ENCODE results near the gene GMPPB.
"Not testable (repeated sequence)": the region's sequence is repeated elsewhere in the genome, so short reads cannot be mapped to it uniquely, and the experiment has no call there.

The GMPPB gene

DNA sequence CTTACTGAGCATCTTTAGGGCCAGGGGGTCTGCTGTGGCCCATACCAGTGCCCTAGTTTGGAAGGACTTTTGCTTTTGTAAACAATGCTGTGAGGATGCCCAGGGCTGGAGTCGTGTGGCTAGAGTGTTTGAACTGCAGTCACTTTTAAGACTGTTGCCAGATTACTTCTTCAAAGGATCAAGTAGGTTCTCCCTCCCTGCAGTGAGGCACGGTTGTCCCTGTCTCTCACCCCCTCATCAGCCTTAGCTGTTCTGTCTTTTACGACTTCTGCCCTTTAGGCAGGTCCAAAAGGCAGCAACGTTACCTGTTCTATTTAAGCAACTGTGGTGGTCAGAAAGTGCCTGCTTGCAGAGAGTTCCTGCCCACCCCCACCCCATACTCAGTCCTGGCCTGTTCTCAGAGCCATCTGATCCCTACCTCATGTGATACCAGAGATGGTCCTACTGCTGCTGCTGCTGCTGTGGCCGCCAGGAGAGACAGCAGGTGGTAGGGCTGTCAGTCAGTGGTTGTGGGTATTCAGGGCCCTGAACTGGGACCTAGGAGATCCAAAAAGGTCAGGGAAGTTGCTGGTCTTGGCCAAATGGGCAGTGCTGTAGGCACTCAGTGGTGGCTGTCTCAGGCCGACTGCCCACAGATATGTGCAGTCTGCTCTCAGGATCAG lies 29.2 kb downstream of the GMPPB start:
- DNase-seq (ENCODE audit: extremely low read depth in 1 of 2, low read depth in 1 of 2), result not testable (repeated sequence)

DNA sequence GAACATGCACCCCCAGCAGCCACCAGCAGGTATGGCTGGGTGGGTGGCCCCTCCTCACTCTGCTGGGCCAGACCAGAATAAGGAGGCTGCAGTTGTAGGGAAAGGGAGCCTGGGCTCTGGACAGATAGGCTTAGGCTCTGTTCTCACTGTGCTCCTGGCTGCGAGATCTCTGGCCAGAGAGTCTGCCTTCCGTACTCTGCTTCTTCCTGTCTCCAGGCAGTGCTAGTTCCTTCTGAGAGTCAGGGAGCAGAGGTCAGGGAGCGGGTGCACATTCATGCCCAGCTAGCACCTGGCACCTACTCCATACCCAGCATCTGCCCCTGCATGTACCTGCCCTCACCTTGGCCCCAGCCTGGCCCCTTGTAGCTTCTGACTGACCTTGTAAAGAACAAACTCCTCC lies 32.3 kb downstream of the GMPPB start:
- not testable (repeated sequence) for DNase-seq (ENCODE audit: extremely low read depth in 1 of 2, low read depth in 1 of 2)

DNA sequence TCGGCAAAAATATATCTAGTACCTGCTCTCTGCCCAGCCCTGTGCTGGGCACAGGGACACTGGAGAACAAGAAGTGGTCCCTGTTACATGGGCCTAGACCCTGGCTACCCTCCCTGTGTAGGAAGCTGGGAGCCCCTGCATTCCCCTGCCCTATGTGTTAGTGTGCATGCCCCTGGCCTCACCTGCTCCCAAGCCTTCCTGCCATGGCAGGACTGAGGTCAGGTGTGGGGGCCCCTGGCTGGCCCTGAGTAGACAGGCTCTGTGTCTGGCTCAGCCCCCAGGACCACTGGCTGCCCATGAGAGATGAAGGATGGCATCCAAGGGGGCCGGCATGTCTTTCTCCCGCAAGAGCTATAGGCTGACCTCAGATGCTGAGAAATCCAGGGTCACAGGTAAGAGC lies 32.9 kb downstream of the GMPPB start:
- DNase-seq (ENCODE audit: extremely low read depth in 1 of 2, low read depth in 1 of 2), result not testable (repeated sequence)

DNA sequence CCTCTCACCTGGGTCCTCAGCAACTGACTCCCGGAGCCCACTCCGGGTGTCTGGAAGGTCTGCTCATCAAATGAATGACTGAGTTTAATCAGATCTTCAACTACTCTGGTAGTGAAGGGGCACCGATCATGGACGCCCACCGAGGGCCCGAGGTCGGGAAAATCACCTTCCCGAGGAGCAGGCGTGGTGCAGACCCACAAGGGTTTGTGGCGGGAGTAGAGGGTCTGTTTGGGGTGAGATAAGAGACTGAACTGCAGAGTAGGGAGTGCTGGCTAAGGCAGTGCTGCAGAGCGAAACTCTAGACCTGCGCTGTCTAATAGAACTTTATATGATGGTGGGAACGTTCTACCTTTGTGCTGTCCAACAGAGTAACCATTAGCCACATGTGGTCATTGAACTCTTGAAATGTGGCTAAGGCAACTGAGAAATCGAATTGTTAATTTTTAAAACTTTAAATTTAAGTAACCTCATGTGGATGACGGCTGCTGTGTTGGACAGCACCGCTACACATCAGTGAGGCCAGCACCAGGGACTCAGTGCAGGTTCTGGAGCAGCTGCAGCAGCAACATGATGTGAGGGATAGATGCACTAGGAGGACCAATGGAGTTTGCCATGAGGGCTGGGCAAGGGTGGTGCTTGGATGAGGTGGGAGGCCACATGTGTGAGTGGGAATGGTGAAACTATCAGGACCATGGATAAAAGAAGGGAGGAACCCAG lies 33.7 kb downstream of the GMPPB start:
- not testable (repeated sequence) for DNase-seq (ENCODE audit: extremely low read depth in 1 of 2, low read depth in 1 of 2)

DNA sequence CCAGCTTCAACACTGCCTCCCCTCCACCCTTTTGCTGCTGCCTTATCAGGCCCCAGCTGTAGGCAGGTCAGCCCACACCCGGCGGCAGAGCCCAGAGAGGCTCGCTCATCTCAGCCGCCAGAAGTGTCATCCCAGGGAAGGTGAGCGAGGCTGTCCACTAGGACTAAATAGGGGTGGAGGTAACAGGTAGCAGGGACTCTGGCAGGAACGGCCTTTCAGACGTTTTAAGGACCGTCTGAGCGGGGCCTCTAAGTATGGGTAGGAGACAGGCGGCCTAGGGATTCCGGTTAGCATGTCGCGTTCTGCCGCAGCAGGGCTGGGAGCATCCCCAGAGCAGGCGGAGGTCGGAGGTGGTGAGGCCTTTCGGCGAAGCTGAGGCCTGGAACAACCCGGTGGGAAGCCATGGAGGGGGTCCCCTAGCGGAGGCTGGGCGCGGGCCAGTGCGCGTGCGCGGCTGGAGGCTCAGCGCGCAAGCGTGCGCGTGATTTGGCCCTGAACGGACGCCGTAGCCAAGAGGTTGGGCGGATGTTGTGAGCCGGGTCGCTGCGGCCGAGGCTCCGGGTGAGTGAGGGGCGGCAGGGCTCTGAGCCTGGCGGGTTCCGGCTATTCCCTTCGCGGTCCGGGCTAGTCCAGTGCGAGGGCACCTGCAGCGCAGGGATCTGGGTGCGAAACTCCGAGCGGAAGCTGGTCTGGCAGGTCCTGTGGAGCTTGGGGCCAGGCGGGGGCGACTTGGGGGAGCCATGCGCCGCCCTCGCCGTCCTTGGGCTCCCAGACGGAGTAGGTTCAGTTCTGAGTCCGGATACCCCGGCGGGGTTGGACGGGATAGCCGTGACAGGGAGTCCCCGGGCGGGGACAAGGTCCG lies 34.5 kb downstream of the GMPPB start, which contains the start of the genes MST1 and RNF123:
MST1 (minus strand) TSS at position 429 of the 862 bp plus-strand sequence. CDS start 783 bp downstream, outside the sequence.
RNF123 (plus strand) TSS at position 512 of the 862 bp plus-strand sequence. CDS start 1,609 bp downstream, outside the sequence.
- DNase-seq (ENCODE audit: extremely low read depth in 1 of 2, low read depth in 1 of 2), result peak; percentile 81 to 91

DNA sequence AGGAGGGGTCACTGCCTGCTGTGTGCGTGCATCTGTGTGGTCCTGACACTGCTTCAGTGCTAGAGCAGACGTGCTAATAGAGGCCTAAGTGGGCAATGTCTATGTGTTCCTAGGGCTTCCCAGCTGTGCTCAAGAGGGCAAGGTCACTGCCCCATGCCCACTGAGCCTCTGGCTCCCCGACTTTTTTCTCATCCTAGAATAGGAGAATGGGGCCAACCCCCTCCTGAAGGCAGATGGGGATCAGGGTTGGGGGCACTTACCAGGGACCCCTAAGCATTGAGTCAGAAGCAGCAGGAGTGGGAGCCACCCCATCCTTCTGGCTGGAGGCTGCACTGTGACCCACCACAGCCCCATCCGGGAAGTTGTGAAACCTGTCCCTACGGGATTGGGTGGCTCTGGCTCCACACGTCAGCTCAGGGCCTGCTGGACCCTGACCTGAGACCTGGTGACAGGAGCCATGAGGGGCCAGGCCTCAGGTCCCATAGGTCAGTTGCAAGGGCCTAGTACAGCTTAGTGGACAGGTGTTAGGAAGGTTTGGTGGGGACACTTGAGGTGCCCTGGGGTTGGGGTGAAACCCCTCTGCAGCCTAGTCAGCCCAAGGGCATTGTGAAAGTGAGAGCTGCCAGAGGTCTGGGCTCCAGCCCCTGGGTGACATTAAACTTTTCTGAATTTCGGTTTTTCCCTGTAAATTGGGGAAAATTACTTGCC lies 35.3 kb downstream of the GMPPB start:
- DNase-seq (ENCODE audit: extremely low read depth in 1 of 2, low read depth in 1 of 2), result not testable (repeated sequence)

DNA sequence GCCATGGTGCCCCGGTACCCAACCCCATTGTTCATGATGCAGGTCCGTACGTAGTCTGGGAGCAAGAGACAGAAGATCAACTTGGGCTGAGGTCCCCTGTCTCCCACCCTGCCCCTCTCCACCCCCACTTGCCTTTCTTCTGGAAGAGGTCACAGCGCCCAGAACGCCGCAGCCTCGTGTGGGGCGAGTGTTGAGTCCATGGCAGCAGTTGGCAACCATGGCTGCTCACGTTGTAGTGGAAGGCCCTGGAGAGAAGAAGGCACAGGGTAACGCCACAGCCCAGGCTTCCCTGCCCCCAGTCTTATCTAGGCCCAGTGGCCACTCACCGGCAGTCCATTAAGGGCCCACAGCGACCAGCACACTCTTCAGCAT lies 36.3 kb downstream of the GMPPB start:
- DNase-seq (ENCODE audit: extremely low read depth in 1 of 2, low read depth in 1 of 2), result not testable (repeated sequence)

DNA sequence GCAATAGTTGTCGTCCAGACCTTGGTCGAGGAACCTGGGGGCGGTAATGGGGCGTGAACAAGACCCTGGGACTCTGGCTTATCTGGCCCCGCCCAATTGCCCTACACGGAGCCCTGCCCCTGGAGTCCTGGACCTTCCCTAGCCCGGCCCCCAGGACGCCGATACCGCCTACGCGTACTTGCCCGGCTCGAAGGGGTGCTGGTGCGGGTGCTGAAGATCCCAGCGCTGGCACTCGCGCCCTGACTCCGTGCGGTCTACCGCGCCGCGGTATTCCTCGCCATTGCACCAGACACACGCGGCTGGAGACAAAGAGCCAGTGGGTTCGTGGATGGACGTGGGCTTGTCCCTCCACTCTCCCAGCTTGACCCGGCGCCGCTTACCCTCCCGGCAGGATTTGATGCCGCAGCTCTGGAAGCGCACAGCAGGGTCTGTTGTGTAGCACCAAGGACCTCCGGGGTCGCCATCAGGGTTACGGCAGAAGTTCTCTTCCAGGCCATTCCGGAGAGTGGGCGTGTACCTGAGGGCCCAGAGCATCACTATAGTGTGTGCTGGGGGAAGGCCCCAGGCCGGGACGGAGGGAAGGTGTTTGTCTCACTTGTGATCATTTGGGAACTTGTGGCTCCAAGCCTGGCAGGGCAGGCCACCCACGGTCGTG lies 36.9 kb downstream of the GMPPB start:
- DNase-seq (ENCODE audit: extremely low read depth in 1 of 2, low read depth in 1 of 2), result not testable (repeated sequence)

DNA sequence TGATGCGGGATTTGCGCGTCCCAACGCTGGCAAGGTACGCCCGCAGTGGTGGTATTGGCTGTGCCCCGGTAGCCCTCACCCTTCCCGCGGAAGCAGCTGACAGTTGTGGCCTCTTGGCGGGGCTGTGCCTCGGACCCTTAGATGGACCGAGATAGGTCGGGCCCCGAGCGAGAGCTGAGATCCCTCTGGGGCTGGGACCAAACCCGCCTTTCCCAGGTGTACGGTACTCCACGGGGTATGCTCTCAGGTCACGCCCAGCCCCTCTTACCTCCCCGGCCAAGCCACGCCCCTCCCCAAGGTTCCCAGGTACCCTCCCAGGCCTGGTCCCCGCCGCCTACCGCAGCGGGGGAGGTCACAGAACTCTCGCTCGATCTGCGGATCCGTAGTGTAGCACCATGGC lies 37.4 kb downstream of the GMPPB start:
- DNase-seq (ENCODE audit: extremely low read depth in 1 of 2, low read depth in 1 of 2), result not testable (repeated sequence)

DNA sequence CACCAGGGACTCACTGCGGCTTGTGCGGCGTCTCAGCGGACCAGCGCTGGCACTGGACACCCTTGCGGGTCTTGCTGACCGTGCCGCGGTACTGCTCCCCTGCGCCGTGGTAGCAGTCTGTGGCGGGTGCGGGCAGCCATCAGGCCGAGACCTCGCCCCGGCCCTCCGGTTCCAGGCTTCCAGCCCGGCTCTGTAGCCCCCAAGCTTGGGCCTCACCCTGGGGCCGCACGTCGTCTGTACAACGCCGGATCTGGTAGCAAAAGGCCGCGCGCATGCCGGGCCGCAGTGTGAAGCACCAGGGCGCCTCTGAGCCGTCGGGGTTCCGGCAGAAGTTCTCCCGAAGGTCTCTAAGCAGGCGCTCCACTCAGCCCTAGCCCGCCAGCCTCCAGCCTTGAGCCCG lies 37.9 kb downstream of the GMPPB start:
- DNase-seq (ENCODE audit: extremely low read depth in 1 of 2, low read depth in 1 of 2), result not testable (repeated sequence)

DNA sequence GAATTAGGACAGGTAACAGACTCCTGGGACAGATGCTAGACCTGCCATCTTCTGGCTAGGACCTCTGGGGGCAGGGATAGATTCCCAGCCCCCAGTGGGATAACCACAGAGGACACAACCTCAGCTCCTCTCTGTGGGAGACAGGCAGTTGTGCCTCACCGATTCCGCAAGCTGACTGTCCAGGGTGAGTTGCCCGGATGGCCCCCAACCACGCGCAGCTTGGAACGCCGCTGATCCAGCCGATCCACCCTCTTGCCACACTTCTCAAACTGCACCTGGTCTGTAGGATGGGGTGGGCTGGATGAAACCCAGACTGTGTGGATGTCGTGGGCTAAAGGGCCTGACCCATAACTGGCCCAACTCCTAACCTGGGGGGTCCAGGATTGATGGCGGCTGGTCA lies 38.6 kb downstream of the GMPPB start:
- DNase-seq (ENCODE audit: extremely low read depth in 1 of 2, low read depth in 1 of 2), result not testable (repeated sequence)

DNA sequence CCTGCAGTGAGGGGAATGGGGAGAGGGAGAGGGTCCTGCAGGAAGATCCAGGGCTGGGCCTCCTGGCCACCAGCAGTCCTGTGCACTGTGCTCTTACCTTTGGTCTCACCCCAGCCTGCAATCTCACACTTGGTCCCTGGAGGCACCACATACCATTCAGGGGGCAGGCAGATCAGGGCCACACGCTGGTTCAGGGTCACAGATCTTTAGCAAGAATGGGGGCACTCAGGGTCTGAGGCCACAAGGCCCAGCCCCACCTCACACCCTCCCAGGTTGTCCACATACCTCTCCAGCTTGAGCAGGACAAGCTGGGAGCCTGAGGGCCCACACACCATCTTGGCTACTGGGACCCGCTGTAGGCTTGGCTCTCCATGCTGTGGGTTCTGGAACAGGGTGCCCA lies 39.3 kb downstream of the GMPPB start:
- not testable (repeated sequence) for DNase-seq (ENCODE audit: extremely low read depth in 1 of 2, low read depth in 1 of 2)

DNA sequence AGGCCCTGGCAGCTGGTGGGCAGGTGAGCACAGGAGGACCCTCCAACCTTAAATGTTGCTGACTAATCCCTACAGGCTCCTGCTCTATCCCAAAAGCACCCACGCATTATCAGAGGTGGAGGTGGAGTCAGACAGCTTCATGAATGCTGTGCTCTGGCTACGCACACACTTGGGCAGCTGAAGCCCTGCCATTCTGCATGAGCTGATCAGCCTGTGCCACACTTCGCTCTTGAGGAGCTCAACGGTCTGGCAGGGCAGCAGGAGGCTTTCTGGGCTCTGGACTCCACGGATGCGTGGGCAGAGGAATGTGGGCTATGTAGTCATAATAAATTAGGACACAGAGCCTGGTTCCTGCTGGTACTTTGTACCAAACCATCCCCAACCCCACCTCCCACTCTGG lies 40.6 kb downstream of the GMPPB start:
- no peak for DNase-seq (ENCODE audit: extremely low read depth in 1 of 2, low read depth in 1 of 2)

DNA sequence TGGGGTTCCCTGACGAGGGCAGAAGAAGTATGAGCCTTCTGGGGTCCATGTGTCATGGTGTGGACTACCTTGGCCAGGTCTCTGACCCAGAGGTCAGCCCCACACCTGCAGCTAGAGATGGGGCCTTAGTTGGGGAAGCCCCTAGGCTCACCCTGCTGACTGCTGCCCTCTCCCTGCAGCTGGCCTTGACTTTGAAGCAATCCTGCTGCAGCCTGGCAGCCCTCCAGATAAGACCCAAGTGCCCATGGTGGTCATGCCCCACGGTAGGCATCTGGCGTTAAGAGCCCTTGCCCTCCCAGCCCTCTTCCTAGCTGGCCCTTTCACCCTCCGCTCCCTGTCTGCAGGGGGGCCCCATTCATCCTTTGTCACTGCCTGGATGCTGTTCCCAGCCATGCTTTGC lies 42.2 kb downstream of the GMPPB start:
- DNase-seq (ENCODE audit: extremely low read depth in 1 of 2, low read depth in 1 of 2), result no peak

DNA sequence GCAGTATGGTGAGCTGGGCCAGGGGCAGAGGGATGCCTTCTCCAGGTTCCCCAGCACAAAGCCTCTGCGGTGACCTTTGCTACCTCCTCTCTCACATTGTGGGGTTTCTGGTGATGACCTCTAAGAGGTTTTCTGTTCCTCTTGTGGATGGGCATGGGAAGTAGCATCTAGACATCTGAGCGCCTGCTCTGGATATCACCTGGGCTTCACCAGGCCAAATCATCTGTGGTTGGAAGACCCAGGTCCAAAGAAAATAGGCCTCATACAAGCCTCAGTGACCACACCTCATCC lies 42.6 kb downstream of the GMPPB start:
- no peak for DNase-seq (ENCODE audit: extremely low read depth in 1 of 2, low read depth in 1 of 2)

DNA sequence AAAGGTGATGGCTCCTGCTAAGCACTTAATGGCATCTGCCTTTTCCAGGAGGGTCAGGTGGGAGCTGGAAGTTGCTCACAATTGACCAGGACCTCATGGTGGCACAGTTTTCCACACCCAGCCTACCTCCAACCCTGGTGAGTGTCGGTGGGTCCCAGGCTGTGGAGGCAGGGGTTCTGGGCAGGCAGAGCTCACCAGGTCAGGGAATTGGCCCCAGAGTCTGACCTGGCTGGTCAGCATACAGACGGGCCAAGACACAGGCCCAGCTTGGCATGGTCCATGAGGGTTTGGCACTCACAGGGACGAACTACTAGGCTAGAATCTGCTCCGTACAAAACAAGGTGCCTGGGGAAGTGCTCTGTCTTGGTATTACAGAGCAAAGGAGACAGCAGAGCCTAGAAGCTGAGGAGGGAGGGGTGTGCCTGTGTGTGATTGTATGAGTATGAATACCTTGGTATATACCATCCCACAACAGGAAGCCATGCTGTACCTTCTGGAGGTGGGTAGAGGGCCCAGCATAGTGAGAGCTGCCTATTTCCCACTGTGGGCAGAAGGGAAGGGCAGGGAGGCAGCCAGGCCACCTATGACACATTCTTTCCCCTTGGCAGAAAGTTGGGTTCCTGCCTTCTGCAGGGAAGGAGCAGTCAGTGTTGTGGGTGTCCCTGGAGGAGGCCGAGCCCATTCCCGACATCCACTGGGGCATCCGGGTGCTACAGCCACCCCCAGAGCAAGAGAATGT lies 43.1 kb downstream of the GMPPB start:
- DNase-seq (ENCODE audit: extremely low read depth in 1 of 2, low read depth in 1 of 2), result no peak

DNA sequence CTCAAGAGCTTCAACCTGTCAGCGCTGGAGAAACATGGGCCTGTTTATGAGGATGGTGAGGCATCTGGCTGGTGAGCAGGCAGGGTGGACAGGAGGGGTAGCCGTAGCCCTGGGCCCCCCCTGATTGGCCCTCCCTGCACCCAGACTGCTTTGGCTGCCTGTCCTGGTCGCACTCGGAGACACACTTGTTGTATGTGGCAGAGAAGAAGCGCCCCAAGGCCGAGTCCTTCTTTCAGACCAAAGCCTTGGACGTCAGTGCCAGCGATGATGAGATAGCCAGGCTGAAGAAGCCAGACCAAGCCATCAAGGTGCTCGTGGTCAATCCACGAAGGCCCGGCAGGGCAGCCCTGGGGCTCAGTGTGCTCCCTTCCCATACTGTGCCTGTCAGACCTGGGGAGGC lies 47.8 kb downstream of the GMPPB start:
- DNase-seq (ENCODE audit: extremely low read depth in 1 of 2, low read depth in 1 of 2), result no peak

DNA sequence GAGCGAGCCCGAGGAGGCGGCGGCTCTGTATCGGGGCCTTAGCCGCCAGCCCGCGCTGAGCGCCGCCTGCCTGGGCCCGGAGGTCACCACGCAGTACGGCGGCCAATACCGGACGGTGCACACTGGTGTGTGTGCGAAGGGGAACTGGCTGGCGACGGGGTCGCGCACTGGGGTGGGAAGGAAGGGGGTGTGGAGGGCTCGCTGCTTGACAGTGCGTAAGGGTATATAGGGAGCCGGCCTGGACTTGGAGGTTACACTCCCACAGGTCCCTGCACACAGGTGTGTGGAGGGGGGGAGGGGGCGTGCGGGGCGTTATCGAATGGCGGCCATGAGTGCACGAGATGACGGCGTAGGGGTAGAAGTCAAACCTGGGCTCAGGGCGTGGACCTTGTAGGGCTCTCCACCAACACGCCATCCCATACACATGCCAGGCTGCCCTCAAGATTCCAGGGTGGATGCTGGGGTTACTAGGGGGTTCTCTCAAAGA lies 49.2 kb downstream of the GMPPB start:
- DNase-seq (ENCODE audit: extremely low read depth in 1 of 2, low read depth in 1 of 2), result no peak

DNA sequence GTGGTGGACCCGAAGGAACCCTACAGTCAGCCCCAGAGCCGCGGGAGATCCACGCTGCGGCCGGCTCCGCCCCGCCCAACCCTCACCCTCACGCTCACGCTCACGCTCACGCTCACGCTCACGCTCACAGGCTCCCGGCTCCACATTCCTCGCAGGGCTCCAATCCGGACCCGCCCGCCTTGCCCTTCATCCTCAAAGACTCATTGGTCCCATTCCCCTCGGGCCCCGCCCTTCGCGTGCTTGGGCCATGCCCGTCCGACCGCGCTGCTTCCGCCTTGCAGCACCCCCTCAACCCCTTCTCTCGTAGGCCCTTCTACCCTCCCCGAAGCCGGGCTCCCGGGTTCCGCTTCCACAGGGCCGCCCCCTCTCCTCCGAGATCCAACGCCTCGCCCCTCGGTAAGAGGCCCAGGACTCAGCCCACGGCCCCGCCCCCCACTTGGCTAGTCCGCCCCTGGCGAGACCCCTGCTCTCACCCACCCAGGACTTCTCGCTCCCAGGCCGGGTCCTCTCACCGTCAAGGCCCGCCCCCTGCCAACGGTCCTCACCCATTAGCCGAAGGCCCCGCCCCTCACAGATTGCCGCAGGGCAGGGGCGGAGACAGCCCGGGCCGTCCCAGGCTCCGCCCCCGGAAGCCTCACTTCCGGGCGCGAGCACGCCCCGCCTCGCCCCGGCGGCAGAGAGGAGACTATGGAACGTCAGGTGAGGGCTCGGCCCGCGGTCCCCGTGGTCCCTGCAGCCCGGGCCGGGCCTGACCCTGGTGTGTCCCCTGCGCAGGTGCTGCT lies 49.8 kb downstream of the GMPPB start, which contains the start of gene APEH:
APEH (plus strand) TSS at position 637 of the 782 bp plus-strand sequence; CDS start at position 688, 51 bp downstream.
- peak; percentile 93 to 94 for DNase-seq (ENCODE audit: extremely low read depth in 1 of 2, low read depth in 1 of 2)

Measured in activated CD8-positive, alpha-beta memory T cell treated with anti-CD3 and anti-CD28 coated beads for 1 hour (primary cell).